ENCODE data around the gene ZNF428.

Gene ZNF428

DNA sequence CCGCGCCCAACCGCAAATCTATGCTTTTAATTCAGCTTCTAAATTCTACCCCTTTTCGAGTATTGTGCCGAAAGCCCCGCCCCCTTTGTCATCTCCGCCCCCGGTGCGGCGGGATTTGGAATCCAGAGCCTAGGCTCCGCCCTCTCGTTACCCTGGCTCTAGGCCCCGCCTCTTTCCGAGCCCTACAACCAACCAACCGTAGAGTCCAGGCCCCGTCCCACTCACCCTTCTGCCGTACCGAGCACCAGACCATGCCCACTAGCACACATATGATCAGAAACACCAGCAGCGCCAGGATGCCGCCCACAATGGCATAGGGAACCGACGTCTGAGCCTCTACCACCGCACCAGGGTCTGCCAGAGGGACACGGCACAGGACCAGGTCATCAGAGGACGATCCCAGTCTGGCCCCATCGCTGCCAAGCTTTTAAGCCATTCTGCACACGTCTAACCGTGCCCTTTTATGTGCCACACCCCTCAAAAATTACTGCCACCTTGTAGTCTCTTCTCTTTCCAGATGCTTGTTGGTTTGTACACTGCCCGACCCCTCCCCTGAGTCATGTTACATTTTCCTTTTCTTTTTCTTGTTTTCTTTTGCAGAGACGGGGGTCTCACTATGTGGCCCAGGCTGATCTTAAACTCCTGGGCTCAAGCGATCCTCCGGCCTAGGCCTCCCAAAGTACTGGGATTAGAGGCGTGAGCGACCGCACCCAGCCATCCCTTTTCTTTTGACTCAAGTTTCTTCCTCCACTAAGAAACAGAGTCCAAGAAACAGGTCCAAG is 4.7 kb upstream of the ZNF428 start:
- no peaks in the 10 kb centered on the region; the same call in 1 of the 2 replicates for H3F3A ChIP-seq (ENCODE audit: low read depth)
- no peak overlapping the region for H2AFZ ChIP-seq (ENCODE audit: low read length)
- no peaks in the 10 kb centered on the region for H3K9me2 ChIP-seq (replicated peaks; ENCODE audit: low read depth, low read length)
- H3K36me3 ChIP-seq (ENCODE audit: insufficient read depth, low read length) = no peaks in the 10 kb centered on the region
- no peak for TF ChIP-seq EZH2phosphoT487 (IDR thresholded peaks at IDR 0.05; ENCODE audit: borderline replicate concordance)
- TF ChIP-seq, protein P1, sequence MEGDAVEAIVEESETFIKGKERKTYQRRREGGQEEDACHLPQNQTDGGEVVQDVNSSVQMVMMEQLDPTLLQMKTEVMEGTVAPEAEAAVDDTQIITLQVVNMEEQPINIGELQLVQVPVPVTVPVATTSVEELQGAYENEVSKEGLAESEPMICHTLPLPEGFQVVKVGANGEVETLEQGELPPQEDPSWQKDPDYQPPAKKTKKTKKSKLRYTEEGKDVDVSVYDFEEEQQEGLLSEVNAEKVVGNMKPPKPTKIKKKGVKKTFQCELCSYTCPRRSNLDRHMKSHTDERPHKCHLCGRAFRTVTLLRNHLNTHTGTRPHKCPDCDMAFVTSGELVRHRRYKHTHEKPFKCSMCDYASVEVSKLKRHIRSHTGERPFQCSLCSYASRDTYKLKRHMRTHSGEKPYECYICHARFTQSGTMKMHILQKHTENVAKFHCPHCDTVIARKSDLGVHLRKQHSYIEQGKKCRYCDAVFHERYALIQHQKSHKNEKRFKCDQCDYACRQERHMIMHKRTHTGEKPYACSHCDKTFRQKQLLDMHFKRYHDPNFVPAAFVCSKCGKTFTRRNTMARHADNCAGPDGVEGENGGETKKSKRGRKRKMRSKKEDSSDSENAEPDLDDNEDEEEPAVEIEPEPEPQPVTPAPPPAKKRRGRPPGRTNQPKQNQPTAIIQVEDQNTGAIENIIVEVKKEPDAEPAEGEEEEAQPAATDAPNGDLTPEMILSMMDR (conservative IDR thresholded peaks at IDR 0.05; ENCODE audit: low read length) = no peak
- H3K4me3 ChIP-seq (ENCODE audit: low read length, poor library complexity, severe bottlenecking) = no peak overlapping the region
- no peak overlapping the region for H3K4me2 ChIP-seq (ENCODE audit: low read depth, low read length, poor library complexity, severe bottlenecking)
- H3K27me3 ChIP-seq (ENCODE audit: insufficient read depth, low read length, poor library complexity, severe bottlenecking) = no peaks in the 10 kb centered on the region
- peaks cover 14% of the 10 kb centered on the region for H3K4me1 ChIP-seq (ENCODE audit: insufficient read depth, low read length, poor library complexity, severe bottlenecking)
- H4K20me1 ChIP-seq (ENCODE audit: insufficient read depth, low read length, poor library complexity, severe bottlenecking) = peaks cover 11% of the 10 kb centered on the region
- H3K79me2 ChIP-seq (ENCODE audit: insufficient read depth, low read length) = peaks cover 17% of the 10 kb centered on the region
- H3K9me3 ChIP-seq (ENCODE audit: insufficient read depth, low read depth, low read length) = no peaks in the 10 kb centered on the region
- no peak overlapping the region for H3K9ac ChIP-seq (ENCODE audit: low read depth, low read length, poor library complexity, severe bottlenecking)

DNA sequence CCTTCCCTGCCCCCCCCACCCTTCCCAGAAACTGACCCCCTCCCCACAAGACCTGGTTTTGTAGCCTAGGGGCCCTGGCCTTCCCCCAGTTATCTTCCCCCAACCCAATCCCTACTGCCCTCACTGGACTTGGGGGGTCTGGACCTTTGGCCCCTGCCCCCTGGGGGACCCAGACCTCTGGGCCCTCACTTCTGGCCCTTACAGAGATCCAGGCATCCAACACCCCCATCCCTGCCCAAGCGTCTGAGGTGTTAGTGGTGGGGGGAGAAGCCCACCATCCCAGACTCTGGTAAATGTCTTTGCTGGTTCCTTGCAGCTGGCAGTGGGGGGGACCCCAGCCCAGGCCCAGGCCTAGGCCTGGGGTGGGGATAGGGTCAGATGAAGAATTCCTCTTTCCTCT is 3.5 kb upstream of the ZNF428 start:
- Histone ChIP-seq H3K9me3 (ENCODE audit: insufficient read depth, low read depth, low read length) (no peaks in the 10 kb centered on the region), H3K4me2 (ENCODE audit: low read depth, low read length, poor library complexity, severe bottlenecking) (no peak overlapping the region), H3K36me3 (ENCODE audit: insufficient read depth, low read length) (no peaks in the 10 kb centered on the region), H3K4me1 (ENCODE audit: insufficient read depth, low read length, poor library complexity, severe bottlenecking) (peaks cover 21% of the 10 kb centered on the region), H3K27me3 (ENCODE audit: insufficient read depth, low read length, poor library complexity, severe bottlenecking) (no peaks in the 10 kb centered on the region), H3K4me3 (ENCODE audit: low read length, poor library complexity, severe bottlenecking) (no peak overlapping the region), H4K20me1 (ENCODE audit: insufficient read depth, low read length, poor library complexity, severe bottlenecking) (peaks cover 11% of the 10 kb centered on the region), H3K9me2 (replicated peaks; ENCODE audit: low read depth, low read length) (no peaks in the 10 kb centered on the region), H2AFZ (ENCODE audit: low read length) (no peak overlapping the region), H3F3A (ENCODE audit: low read depth) (no peaks in the 10 kb centered on the region; the same call in 1 of the 2 replicates), H3K9ac (ENCODE audit: low read depth, low read length, poor library complexity, severe bottlenecking) (no peak overlapping the region), H3K79me2 (ENCODE audit: insufficient read depth, low read length) (peaks cover 26% of the 10 kb centered on the region)
- no peak for TF ChIP-seq EZH2phosphoT487 (IDR thresholded peaks at IDR 0.05; ENCODE audit: borderline replicate concordance)
- TF ChIP-seq, protein P1 (conservative IDR thresholded peaks at IDR 0.05; ENCODE audit: low read length) = no peak

DNA sequence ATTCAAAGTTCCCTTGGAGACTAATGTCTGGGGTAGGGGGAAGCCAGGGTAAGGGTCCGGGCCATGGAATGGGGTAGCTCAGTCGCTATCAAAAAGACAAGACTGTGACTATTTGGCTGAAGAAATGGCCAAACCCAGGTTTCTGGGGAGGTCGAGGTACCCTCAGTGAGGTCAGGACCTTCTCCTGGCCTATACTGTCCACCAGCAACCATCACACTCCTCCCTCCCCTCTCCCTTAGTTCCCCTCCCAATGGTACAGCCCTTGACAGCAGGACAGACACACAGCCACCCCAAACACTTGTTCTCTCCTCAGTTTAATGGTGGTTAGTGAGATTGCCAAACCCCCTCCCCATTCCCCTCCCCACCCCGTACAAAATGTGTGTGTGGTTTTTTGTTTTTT is 2.6 kb upstream of the ZNF428 start:
- Histone ChIP-seq H3K9ac (ENCODE audit: low read depth, low read length, poor library complexity, severe bottlenecking) (no peak overlapping the region), H3K4me3 (ENCODE audit: low read length, poor library complexity, severe bottlenecking) (no peak overlapping the region), H3F3A (ENCODE audit: low read depth) (no peaks in the 10 kb centered on the region; the same call in 1 of the 2 replicates), H4K20me1 (ENCODE audit: insufficient read depth, low read length, poor library complexity, severe bottlenecking) (peaks cover 14% of the 10 kb centered on the region), H3K79me2 (ENCODE audit: insufficient read depth, low read length) (peaks cover 34% of the 10 kb centered on the region), H3K36me3 (ENCODE audit: insufficient read depth, low read length) (no peaks in the 10 kb centered on the region), H3K4me1 (ENCODE audit: insufficient read depth, low read length, poor library complexity, severe bottlenecking) (peaks cover 24% of the 10 kb centered on the region), H3K4me2 (ENCODE audit: low read depth, low read length, poor library complexity, severe bottlenecking) (no peak overlapping the region), H2AFZ (ENCODE audit: low read length) (no peak overlapping the region), H3K27me3 (ENCODE audit: insufficient read depth, low read length, poor library complexity, severe bottlenecking) (no peaks in the 10 kb centered on the region), H3K9me3 (ENCODE audit: insufficient read depth, low read depth, low read length) (no peaks in the 10 kb centered on the region), H3K9me2 (replicated peaks; ENCODE audit: low read depth, low read length) (no peaks in the 10 kb centered on the region)
- TF ChIP-seq EZH2phosphoT487 (IDR thresholded peaks at IDR 0.05; ENCODE audit: borderline replicate concordance) = no peak
- TF ChIP-seq, protein P1 (conservative IDR thresholded peaks at IDR 0.05; ENCODE audit: low read length) = no peak

All from Loucy (cell line).